Lower leg skin (tissue), 3 donors: ENCODE data around the gene PLIN3.

Source experiments
- POLR2A ChIP-seq, 2 donors: fragments of 450-650 bp; IDR thresholded peaks; one replicate each; pipeline ENCODE4 v1.6.1; 2016 to 2017; ENCODE audit warnings: antibody characterized with exemption in 2 of 2, mild to moderate bottlenecking in 1 of 2, moderate library complexity in 1 of 2
- TF ChIP-seq, protein P1 (sequence below), 3 donors: fragments of 450-650 bp; IDR thresholded peaks; one replicate each; pipeline ENCODE4 v1.5.1; 2016; ENCODE audit warnings: antibody characterized with exemption in 3 of 3, mild to moderate bottlenecking in 3 of 3, moderate library complexity in 2 of 3

DNA sequence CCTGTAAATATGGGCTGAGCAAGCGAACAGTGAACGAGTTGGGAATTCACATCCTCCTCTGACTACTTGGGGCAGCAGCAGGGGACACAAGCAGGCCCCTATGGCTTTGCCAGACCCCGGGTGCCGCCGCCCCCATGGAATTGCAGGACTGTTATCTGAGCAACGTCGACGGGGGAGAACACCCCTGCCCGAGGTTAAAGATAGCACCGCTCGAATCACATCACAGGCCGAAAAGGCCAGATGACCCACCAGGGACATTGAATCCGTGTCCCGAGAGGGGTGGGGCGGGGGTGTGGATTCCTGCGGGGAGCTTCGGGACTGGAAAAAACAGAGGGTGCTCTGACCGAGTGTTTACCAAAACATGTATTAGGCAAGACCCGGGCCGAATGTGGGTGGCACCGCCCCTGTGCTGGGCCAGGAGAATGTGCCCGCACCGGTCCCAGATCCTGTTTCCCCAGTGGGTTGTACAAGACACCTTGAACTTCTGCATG, 66.8 kb downstream of the PLIN3 start:
- no peak for TF ChIP-seq POLR2A (IDR thresholded peaks at IDR 0.05)
- TF ChIP-seq, protein P1, sequence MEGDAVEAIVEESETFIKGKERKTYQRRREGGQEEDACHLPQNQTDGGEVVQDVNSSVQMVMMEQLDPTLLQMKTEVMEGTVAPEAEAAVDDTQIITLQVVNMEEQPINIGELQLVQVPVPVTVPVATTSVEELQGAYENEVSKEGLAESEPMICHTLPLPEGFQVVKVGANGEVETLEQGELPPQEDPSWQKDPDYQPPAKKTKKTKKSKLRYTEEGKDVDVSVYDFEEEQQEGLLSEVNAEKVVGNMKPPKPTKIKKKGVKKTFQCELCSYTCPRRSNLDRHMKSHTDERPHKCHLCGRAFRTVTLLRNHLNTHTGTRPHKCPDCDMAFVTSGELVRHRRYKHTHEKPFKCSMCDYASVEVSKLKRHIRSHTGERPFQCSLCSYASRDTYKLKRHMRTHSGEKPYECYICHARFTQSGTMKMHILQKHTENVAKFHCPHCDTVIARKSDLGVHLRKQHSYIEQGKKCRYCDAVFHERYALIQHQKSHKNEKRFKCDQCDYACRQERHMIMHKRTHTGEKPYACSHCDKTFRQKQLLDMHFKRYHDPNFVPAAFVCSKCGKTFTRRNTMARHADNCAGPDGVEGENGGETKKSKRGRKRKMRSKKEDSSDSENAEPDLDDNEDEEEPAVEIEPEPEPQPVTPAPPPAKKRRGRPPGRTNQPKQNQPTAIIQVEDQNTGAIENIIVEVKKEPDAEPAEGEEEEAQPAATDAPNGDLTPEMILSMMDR (IDR thresholded peaks at IDR 0.05): no peak
